Measurements from ENCODE around the gene FRMPD4.

FRMPD4 gene

DNA sequence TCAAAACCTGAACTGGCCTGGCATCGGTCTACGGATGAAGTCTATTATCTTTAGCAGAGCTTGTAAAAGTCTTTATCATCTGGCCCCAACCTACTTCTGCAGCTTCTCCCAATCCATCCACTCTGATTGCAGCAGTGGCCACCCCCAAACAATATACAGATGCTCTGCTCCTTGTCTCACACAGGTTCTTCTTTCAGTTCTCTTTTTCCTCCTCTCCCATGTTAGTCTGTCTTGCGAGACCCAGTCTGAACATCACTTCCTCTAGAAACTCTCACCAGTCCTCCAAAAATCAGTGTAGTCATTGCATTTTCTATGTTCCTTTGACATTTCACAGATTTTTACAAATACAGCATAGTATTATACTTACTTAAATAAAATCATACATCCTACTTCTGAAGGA, 163.0 kb downstream of the FRMPD4 start:
- TF ChIP-seq, protein P1, sequence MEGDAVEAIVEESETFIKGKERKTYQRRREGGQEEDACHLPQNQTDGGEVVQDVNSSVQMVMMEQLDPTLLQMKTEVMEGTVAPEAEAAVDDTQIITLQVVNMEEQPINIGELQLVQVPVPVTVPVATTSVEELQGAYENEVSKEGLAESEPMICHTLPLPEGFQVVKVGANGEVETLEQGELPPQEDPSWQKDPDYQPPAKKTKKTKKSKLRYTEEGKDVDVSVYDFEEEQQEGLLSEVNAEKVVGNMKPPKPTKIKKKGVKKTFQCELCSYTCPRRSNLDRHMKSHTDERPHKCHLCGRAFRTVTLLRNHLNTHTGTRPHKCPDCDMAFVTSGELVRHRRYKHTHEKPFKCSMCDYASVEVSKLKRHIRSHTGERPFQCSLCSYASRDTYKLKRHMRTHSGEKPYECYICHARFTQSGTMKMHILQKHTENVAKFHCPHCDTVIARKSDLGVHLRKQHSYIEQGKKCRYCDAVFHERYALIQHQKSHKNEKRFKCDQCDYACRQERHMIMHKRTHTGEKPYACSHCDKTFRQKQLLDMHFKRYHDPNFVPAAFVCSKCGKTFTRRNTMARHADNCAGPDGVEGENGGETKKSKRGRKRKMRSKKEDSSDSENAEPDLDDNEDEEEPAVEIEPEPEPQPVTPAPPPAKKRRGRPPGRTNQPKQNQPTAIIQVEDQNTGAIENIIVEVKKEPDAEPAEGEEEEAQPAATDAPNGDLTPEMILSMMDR (IDR thresholded peaks at IDR 0.05; ENCODE audit: control extremely low read depth, extremely low read depth, low read depth, missing control alignments): no peak
- POLR2A ChIA-PET: no interaction called here
- CTCF ChIA-PET: no interaction called here
- no peak for DNase-seq (ENCODE audit: extremely low spot score)

DNA sequence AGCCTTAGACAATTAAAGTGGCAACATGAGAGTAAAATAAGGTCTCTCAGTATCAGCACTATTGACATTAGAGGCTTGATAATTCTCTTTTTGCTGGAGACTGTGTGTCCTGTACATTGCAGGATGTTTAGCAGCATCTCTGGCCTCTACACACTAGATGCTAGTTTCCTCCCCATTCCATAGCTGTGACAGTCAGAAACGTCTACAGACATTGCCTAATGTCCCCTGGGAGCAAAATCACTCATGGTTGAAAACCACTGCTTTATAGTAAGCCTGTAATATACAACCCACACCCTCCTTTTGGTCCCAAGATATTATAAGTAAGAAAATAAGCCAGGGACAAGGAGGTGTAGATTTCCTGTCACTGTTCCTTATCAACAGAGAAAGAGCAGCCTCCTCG, 166.0 kb downstream of the FRMPD4 start:
- POLR2A ChIA-PET: no interaction called here
- TF ChIP-seq, protein P1 (IDR thresholded peaks at IDR 0.05; ENCODE audit: control extremely low read depth, extremely low read depth, low read depth, missing control alignments): no peak
- CTCF ChIA-PET: no interaction called here
- no peak for DNase-seq (ENCODE audit: extremely low spot score)

DNA sequence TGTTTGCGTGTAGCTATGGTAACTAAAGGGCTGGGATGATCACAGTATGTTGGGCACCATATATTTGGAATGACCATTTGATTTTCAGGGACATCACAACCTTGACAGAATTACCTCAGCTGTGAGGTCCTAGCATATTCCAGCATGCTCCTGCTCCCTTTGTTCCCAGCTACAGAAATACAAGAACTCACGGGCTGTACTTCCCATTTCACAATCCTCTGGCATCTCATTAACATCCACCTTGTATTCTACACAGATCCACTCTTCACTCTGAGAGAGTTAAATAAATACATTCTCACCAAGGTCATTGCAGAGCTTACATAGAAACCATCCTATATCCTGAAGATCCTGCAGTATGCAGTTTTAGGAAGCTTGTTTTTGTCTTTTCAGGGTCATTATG, 169.7 kb downstream of the FRMPD4 start:
- DNase-seq (ENCODE audit: extremely low spot score): no peak
- ChIA-PET POLR2A (no interaction called here), CTCF (no interaction called here)
- TF ChIP-seq, protein P1 (IDR thresholded peaks at IDR 0.05; ENCODE audit: control extremely low read depth, extremely low read depth, low read depth, missing control alignments): no peak

DNA sequence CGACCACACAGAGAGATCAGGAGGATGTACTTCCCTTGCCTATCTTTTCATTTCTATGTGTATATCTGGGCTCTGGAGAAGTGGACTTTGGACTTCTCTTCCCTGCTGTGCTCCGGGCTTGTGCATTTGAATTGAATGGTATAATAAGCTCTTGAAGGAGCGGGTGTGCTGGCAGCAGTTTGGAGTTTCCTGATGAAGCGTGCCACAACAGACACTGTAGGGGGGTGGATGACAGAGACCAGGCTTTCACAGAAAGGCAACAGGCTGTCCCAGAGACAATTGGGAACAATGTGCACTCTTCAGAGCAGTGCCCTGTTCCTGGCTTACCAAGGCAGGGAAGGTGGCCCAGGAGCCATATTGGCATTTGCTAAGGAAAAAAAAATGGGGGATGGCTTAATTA, 170.1 kb downstream of the FRMPD4 start:
- TF ChIP-seq, protein P1 (IDR thresholded peaks at IDR 0.05; ENCODE audit: control extremely low read depth, extremely low read depth, low read depth, missing control alignments): no peak
- CTCF ChIA-PET: no interaction called here
- POLR2A ChIA-PET: no interaction called here
- DNase-seq (ENCODE audit: extremely low spot score): no peak

DNA sequence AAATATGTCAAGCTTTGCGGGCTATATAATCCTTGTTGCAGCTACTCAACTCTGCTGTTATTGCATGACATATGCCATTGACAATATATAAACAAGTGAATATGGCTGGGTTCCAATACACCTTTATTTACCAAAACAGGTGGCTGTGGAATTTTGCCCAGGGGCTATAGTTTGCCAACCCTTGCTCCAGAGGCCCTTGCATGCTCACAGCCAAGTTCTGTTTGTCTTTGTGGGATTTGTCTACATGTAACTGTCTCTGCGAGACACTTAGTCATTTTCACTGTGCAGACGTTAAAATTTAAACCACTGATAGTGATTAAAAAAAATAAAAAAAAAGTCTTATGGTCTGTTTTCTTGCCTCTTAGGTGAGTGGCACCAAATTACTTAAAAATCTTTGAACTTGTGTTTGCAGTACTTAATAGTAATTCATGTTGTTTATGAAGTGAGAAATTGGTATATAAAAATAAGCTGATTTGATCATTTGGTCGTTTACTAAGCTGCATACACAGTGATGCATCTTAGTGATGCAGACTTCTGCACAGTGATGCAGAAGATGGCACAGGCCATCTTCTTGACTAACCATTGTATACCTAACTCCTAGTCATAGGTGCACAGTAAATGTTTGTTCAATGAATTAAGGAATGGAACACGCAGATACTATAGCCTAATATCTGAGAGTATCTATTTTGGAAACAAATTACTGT, 170.9 kb downstream of the FRMPD4 start:
- CTCF ChIA-PET: no interaction called here

DNA sequence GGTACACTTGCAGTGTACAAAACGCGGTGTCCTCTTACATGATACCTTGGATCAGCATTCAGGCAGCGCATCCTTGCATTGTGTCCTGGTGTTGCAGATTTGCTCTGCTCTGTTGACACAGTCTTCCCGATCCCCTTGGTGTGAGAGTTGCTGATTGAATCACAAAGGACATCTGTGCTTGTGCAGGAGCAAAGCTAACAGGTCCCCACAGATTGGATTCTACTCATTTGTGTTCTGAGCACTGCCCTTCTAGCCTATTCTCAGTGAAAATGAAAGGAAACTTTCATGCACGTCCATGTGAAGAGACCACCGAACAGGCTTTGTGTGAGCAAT, 171.4 kb downstream of the FRMPD4 start:
- ChIA-PET POLR2A (no interaction called here), CTCF (no interaction called here)
- TF ChIP-seq, protein P1 (IDR thresholded peaks at IDR 0.05; ENCODE audit: control extremely low read depth, extremely low read depth, low read depth, missing control alignments): no peak

More for the DNA sequence above, 170.9 kb downstream of the FRMPD4 start:
- POLR2A ChIA-PET: no interaction called here
- TF ChIP-seq, protein P1 (IDR thresholded peaks at IDR 0.05; ENCODE audit: control extremely low read depth, extremely low read depth, low read depth, missing control alignments): no peak
- DNase-seq (ENCODE audit: extremely low spot score): no peak

DNA sequence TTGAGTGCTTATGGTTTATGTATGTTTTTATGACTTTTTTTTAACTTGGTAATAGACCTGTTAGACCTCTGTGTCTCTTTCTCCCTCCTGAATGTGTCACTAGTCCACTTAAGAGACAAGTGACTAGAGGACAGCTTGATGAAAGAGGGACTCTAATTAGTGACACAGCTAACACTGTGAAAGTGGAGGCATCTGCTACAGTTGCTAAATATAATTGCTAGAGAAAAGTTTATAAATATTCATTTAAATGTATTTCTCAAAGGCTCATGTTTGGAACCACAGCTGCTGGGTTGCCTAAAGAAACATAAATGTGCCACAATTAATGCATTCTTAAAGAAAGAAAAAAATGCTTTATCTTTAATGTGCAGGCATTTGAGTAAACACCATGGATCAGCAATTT, 176.4 kb downstream of the FRMPD4 start:
- TF ChIP-seq, protein P1 (IDR thresholded peaks at IDR 0.05; ENCODE audit: control extremely low read depth, extremely low read depth, low read depth, missing control alignments): no peak
- ChIA-PET POLR2A (no interaction called here), CTCF (no interaction called here)
- no peak for DNase-seq (ENCODE audit: extremely low spot score)

More for the DNA sequence above, 171.4 kb downstream of the FRMPD4 start:
- DNase-seq (ENCODE audit: extremely low spot score): no peak

All from GM10248 (cell line).